Sigmoid colon (tissue), 7 donors: ENCODE measurements around the gene HYKK. TPM values are rescaled to one million over a fixed set of nuclear protein-coding genes. Genes with fewer than 3 reads are reported as not detected.

Experiments used
- DNase-seq: peaks from one replicate; pipeline ENCODE4 v3.0.0-alpha.2; 2019
- H3K27ac ChIP-seq, 4 donors: fragments of 200-600 bp; sonication (generic); one replicate each; pipeline ENCODE4 v1.5.1; 2016 to 2019; ENCODE audit warnings: mild to moderate bottlenecking in 1 of 4
- H3K27me3 ChIP-seq, 3 donors: fragments of 200-600 bp; sonication (generic); one replicate each; pipeline ENCODE4 v1.5.1; 2019; ENCODE audit warnings: mild to moderate bottlenecking in 1 of 3
- H3K36me3 ChIP-seq, 4 donors: fragments of 200-600 bp; sonication (generic); one replicate each; pipeline ENCODE4 v1.5.1; 2016 to 2019
- H3K4me1 ChIP-seq, 4 donors: fragments of 200-600 bp; sonication (generic); one replicate each; pipeline ENCODE4 v1.5.1; 2017 to 2019
- H3K4me3 ChIP-seq, 4 donors: fragments of 200-600 bp; sonication (generic); one replicate each; pipeline ENCODE4 v1.5.1; 2017 to 2019; ENCODE audit warnings: mild to moderate bottlenecking in 2 of 4, moderate library complexity in 1 of 4
- H3K9me3 ChIP-seq, 4 donors: fragments of 200-600 bp in 3 of 4; sonication (generic) in 3 of 4; one replicate each; pipeline versions ENCODE4 v1.5.1 to v1.6.1; 2013 to 2019
- CTCF ChIP-seq, 4 experiments: fragments of 450-650 bp in 3 of 4; fragments of 200-600 bp in 1 of 4; IDR thresholded peaks; one replicate each; pipeline ENCODE4 v1.5.1; 2016 to 2019; ENCODE audit warnings: antibody characterized with exemption in 4 of 4, mild to moderate bottlenecking in 3 of 4, moderate library complexity in 2 of 4
- EP300 ChIP-seq, 4 donors: sonication (generic); formaldehyde crosslinking; IDR thresholded peaks; one replicate each; pipeline ENCODE4 v1.6.1; 2017; ENCODE audit warnings: antibody characterized with exemption in 4 of 4
- POLR2A ChIP-seq, 2 donors: fragments of 450-650 bp; IDR thresholded peaks; one replicate each; pipeline ENCODE4 v1.6.1; 2016; ENCODE audit warnings: antibody characterized with exemption in 2 of 2, mild to moderate bottlenecking in 2 of 2, moderate library complexity in 2 of 2
- POLR2AphosphoS5 ChIP-seq, 4 donors: sonication (generic); formaldehyde crosslinking; IDR thresholded peaks; one replicate each; pipeline ENCODE4 v1.6.1; 2017; ENCODE audit warnings: antibody characterized with exemption in 4 of 4
- WGBS, 2 donors: extraction: QIAGEN DNeasy Blood & Tissue Kit; methylation state at CpG; one replicate each; pipeline ENCODE4 v1.1.7; 2013; 5-methylcytosine and 5-hydroxymethylcytosine counted together
- intact Hi-C: fragments of 100-400 bp; cut with DNase I; formaldehyde crosslinking; loops from one replicate; pipeline ENCODE4 v1.15.1; 2023
- polyA plus RNA-seq, 3 donors: library from polyadenylated mRNA; stranded (reverse); fragments of 200-250 nt; gene quantifications; one replicate each; pipeline ENCODE4 v1.2.3, GENCODE V29; 2013
- total RNA-seq, 4 donors: library from RNA; depleted of rRNA; stranded (reverse); fragments of >200 nt; gene quantifications; one replicate each; pipeline ENCODE4 v1.1.0, GENCODE V29; 2016
- donor health status: healthy with polysubstance abuse.
- donor health status: Bipolar disorder and iron deficiency.
- donor health status: healthy.

The HYKK gene
- total and polyA plus RNA-seq, 7 donors: 4.0 to 17.8 (median 9.1) TPM

GRCh38 chr15:78541744-78542034 is 34.3 kb downstream of the HYKK start:
- TF ChIP-seq POLR2A (IDR thresholded peaks at IDR 0.05): no peak
- TF ChIP-seq CTCF (IDR thresholded peaks at IDR 0.05): no peak
- no peak for TF ChIP-seq POLR2AphosphoS5 (IDR thresholded peaks at IDR 0.05)
- TF ChIP-seq EP300 (IDR thresholded peaks at IDR 0.05): no peak
- Histone ChIP-seq H3K4me3 (peak overlapping the region; percentile 73 to 88 (median 78)), H3K9me3 (no peaks in the 10 kb centered on the region), H3K27me3 (no peaks in the 10 kb centered on the region), H3K36me3 (peaks cover 13 to 48% (median 25%) of the 10 kb centered on the region in 4 donors), H3K27ac (peak overlapping the region in 3 of 4 donors; percentile 94 to 97 (median 96)), H3K4me1 (peaks cover 0 to 29% (median 16%) of the 10 kb centered on the region in 4 donors)
- DNase-seq: no peak
- intact Hi-C loops: loop anchor here (2.0 kb wide), 2 partner anchors 23 to 35 kb away; partner anchors contain the start of genes CHRNA5 and HYKK
- 13 to 38% methylated on average over 1 of the region's 1 CpG for WGBS, 2 donors

- H3K4me3 ChIP-seq: no peak overlapping the region
- WGBS, 2 donors: 94 to 95% methylated on average over 3 of the region's 3 CpGs
- intact Hi-C loops: no loop called here
- DNase-seq: no peak
- H3K9me3 ChIP-seq: no peaks in the 10 kb centered on the region
- H3K4me1 ChIP-seq: peaks cover 0 to 29% (median 16%) of the 10 kb centered on the region in 4 donors
- peaks cover 13 to 57% (median 35%) of the 10 kb centered on the region in 4 donors for H3K36me3 ChIP-seq
- no peaks in the 10 kb centered on the region for H3K27me3 ChIP-seq
- TF ChIP-seq POLR2A (IDR thresholded peaks at IDR 0.05): no peak
- TF ChIP-seq CTCF (IDR thresholded peaks at IDR 0.05): no peak
- TF ChIP-seq POLR2AphosphoS5 (IDR thresholded peaks at IDR 0.05): no peak
- TF ChIP-seq EP300 (IDR thresholded peaks at IDR 0.05): no peak
- H3K27ac ChIP-seq: no peak overlapping the region
Measured at GRCh38 chr15:78542647-78543046, 35.3 kb downstream of the HYKK start.

- H3K4me1 ChIP-seq: no peaks in the 10 kb centered on the region
- no peak overlapping the region for H3K27ac ChIP-seq
- 85 to 89% methylated on average over 6 of the region's 6 CpGs for WGBS, 2 donors
- peaks cover 20 to 61% (median 51%) of the 10 kb centered on the region in 4 donors for H3K36me3 ChIP-seq
- no peaks in the 10 kb centered on the region for H3K27me3 ChIP-seq
- H3K4me3 ChIP-seq: no peak overlapping the region
- DNase-seq: no peak
- intact Hi-C loops: no loop called here
- TF ChIP-seq POLR2AphosphoS5 (IDR thresholded peaks at IDR 0.05): no peak
- no peaks in the 10 kb centered on the region for H3K9me3 ChIP-seq
Measured at GRCh38 chr15:78550194-78550593, 42.8 kb downstream of the HYKK start.

- Histone ChIP-seq H3K4me3 (no peak overlapping the region), H3K27ac (no peak overlapping the region), H3K4me1 (no peaks in the 10 kb centered on the region), H3K27me3 (no peaks in the 10 kb centered on the region), H3K36me3 (peaks cover 13 to 55% (median 45%) of the 10 kb centered on the region in 4 donors), H3K9me3 (no peaks in the 10 kb centered on the region)
- TF ChIP-seq POLR2A (IDR thresholded peaks at IDR 0.05): no peak
- TF ChIP-seq POLR2AphosphoS5 (IDR thresholded peaks at IDR 0.05): no peak
- TF ChIP-seq CTCF (IDR thresholded peaks at IDR 0.05): no peak
- no peak for TF ChIP-seq EP300 (IDR thresholded peaks at IDR 0.05)
- 63 to 78% methylated on average over 3 of the region's 3 CpGs for WGBS, 2 donors
- intact Hi-C loops: no loop called here
- DNase-seq: no peak
Measured at GRCh38 chr15:78550815-78551214, 43.4 kb downstream of the HYKK start.

GRCh38 chr15:78551902-78552301 is 44.5 kb downstream of the HYKK start:
- Histone ChIP-seq H3K27me3 (no peaks in the 10 kb centered on the region), H3K4me1 (no peaks in the 10 kb centered on the region), H3K27ac (no peak overlapping the region), H3K9me3 (no peaks in the 10 kb centered on the region), H3K36me3 (peaks cover 7 to 44% (median 35%) of the 10 kb centered on the region in 4 donors), H3K4me3 (no peak overlapping the region)
- no peak for DNase-seq
- TF ChIP-seq CTCF (IDR thresholded peaks at IDR 0.05): no peak
- TF ChIP-seq POLR2AphosphoS5 (IDR thresholded peaks at IDR 0.05): no peak
- no peak for TF ChIP-seq POLR2A (IDR thresholded peaks at IDR 0.05)
- TF ChIP-seq EP300 (IDR thresholded peaks at IDR 0.05): no peak
- 91 to 92% methylated on average over 5 of the region's 5 CpGs for WGBS, 2 donors
- intact Hi-C loops: no loop called here
